GM21576 (cell line): ENCODE measurements around the gene VCL.
"Not testable (repeated sequence)": the region's sequence is repeated elsewhere in the genome, so short reads cannot be mapped to it uniquely, and the experiment has no call there.

Source experiments
- ATAC-seq: cut with Tn5 transposase; IDR thresholded peaks from one replicate; pipeline ENCODE4 v1.9.1; 2021; ENCODE audit warnings: mild to moderate bottlenecking, moderate library complexity; ENCODE audit not compliant: unreplicated experiment

VCL gene

DNA sequence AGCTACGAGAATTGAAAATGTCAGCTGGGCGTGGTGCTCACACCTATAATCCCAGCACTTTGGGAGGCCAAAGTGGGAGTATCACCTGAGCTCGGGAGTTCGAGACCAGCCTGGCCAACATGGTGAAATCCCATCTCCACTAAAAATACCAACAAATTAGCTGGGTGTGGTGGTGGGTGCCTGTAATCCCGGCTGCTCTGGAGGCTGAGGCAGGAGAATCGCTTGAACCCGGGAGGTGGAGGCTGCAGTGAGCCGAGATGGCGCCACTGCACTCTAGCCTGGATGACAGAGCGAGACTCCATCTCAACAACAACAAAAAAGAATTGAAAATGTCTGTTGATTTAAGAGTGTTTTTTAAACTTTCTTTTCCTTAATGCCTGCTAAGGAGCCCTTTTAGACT, 149.1 kb downstream of the VCL start:
- ATAC-seq, result not testable (repeated sequence)

DNA sequence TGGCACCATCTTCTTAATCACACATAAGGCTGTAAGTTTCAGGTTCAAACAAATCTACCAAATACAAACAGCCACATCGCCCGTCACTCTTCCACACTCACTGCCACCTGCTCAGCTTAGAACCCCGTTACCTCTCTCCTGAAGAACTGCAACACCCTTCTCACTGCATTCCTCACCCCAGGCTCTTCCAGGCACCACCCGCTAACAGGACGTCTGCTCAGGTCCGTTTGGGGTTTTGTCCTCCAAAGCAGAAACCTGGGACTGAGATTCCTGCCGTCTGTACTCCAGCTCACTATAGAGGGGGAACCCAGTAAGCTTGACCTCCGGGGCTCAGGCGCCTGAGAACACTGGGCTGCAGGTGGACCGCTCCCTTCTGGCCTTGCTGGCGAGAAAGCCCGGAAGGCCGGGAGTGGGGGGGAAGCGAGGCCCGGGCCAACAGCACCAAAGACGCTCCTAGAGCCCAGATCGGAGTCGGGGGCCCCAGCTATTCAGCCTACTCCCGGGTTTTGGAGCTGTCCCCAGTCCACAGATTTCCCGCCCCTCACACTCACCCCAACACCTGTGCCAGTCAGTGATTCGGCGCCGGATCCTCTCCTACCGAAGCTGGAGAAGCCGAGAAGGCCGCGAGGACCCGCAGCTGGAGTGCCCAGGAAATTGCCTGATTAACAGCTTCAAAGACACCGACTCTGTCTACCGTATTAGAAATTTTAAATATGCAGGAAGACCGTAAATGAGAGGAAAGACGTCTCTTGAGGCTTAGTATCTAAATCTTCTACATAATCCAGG, 152.5 kb downstream of the VCL start, which contains the start of gene AP3M1:
TSS of gene AP3M1 (minus strand) at position 625 of the 786 bp plus-strand sequence. CDS start 12,449 bp downstream, outside the sequence.
- peak; percentile 43 for ATAC-seq

DNA sequence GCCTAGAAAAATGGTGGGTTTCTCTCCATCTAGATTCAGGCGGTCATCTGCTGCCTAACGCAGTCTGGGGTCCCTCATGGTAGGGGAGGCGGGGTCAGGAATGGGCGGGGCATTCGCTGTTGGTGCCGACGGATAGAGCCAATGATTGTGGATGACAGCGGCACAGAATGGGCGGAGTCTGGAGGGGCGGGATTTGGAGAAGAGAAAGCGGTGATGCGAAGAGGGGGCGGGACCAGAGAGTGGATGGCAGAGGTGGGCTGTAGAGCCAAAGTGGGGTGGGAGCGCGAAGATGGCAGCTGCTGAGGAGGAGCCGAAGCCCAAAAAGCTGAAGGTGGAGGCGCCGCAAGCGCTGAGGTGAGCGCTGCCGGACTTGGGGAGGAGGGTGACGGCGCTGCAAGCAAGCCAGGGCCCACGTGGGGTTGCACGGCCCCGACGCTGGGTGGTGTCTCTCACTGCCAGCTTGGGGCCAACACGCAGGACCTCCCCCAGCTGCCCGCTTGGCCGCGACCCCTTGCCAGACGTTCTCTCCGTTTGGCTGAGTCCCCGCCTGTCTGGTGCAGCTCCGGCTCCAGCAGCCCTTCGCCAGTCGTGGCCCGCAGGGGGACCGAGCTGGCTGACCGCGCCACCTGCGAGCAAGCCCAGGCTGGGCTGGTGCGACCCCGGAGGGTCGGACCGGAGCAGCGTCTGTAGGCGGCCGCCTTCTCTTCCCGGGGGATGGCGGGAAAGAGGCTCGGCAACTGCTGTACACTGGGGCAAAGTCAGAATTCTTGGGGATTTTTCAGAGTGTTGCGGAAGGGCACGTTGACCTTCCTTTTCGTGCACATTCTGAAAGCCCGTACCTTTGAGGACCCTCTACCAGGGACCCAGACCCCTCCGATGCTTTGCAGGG, 153.3 kb downstream of the VCL start, which contains the start of gene ADK:
TSS of gene ADK (plus strand) at position 232 of the 889 bp plus-strand sequence. CDS start at position 290, 58 bp downstream.
- peak; percentile 77 for ATAC-seq

DNA sequence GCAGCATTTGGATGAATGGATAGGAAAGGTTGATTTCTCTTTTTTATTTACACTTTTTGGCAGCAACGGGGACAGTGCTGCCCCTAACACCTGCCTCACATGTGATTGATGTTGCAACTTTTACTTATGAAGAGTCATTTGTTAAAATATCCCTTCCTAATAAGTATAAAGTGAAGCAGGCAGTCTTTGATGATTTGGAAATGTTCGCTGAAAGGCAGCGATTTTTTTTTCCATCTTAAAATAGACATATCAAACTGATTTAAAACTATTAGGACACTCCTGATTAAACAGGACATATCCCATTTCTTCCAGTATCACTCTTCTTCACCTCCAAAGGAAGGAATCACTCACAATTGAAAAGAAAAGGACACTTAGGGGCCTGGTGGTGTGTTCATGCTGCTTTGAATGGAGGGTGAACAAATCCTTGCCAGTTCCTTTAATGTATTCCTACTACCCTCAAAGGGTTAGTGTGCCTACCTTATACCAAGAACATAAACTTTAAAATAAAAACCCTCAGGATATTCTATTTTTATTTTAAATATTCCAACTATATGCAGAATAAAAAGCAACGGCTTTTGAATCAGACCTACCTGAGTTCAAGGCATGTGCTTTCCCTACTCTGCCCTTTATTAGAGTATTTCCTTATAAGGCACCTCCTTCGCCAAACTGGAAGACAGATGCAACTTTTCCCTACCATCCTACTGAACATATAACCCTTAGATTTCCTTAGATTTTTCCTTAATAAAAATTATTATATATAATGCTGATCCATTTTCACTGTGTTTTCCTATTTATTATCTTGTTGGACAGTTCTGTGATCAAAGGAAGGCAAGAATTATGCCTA, 154.2 kb downstream of the VCL start:
- no peak for ATAC-seq

DNA sequence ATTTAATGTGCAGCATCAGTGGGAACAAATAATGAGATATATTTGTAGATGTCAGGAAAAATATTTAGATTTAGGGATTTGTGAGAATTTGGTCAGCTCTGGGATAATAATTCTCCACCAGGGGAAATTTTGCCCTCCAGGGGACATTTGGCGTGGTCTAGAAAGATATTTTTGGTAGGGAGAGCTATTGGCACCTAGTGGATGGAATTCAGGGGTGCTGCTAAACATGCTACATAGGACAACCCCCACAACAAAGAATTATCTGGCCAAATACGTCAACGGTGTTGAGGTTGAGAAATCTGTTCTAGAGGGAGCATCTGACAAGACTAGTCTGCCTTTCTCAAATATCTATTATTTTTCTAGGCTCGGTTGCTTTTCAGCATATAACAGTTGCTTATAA, 155.2 kb downstream of the VCL start:
- ATAC-seq, result no peak

DNA sequence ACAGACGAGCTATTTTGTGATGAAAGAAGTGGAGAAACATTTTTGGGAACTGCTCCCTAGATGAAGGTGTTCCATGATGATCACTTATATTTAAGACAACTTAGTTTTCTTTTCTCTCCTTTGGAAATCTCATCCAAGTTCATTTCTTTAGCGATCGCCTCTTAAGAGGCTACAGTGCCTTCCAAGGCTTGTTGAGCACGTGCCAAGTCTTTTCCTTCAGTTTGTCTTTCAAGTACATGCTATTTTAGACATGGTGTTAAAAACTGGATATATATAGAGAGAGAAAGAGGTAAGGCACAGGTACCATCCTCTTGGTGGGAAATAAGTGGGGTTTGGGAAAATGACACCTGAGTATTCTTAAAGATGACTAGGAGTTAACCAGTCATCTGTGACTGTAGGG, 155.8 kb downstream of the VCL start:
- ATAC-seq, result no peak

DNA sequence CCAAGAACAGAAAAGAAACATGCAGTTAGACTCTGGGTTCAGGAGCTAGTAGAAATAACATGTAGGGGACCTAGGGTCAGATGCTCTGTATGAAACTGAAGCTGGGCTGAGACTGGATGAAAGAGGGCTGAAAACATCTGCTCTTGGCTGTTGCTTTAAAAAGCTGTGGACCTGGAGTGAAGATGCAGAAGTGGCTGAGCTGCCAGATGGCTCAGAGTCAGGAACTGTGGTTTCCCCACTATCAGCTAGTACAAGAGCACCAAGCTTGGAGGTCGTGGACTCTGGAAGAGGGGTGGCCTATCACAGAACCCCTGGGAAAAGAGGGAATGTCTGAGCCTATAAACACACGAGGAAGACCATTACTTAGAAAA, 159.0 kb downstream of the VCL start:
- peak; percentile 56 for ATAC-seq

DNA sequence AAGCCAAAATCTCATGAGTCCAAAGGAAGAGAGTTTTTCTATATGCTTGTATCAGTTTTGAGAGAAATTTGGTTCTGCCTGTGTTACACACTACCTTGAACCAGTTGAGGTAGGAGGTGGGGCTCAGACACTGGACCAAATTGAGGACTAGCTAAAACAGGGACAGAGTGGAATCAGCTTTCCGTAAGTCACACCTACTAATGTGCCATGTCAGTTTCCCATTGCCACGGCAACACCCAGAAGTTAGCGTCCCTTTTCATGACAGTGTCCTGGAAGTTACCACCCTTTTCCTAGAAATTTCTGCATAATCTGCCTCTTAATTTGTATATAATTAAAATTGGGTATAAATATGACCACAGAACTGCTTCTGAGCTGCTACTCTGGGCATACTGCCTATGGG, 162.1 kb downstream of the VCL start:
- ATAC-seq, result no peak

DNA sequence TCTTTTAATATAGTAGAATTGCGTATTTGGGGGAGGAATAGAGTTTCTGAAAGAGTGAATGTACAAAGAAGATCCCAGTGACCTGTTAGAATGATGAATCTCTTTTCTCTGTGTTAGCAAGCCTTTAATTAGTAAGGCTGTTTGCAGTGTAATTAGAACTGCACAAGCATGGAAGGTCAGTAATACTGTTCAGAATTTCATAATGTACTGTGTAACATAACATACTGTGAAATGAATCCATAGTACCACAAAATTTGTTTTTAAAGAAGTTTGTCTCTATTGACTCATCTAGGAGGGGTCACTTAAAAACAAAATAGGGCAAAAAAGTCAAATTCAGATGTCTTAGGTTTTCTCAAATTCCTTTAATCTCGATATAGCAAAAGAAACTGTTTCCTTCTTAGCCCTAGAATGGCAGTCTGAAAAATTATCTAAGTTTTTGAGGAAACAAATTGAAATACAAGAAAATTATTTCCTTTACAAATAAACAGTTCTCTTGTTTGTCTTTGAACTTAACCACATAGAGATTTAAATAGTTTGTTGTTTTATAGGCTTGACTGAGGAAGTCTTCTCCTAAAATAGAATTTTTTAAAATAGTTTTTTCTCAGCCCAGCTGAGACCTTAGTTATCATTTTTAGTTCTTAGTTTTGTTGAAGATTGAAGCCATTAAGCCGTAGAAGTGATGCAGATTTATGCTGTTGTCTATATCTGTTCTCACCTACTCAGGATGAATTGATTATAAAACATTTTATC, 165.6 kb downstream of the VCL start:
- ATAC-seq, result no peak

DNA sequence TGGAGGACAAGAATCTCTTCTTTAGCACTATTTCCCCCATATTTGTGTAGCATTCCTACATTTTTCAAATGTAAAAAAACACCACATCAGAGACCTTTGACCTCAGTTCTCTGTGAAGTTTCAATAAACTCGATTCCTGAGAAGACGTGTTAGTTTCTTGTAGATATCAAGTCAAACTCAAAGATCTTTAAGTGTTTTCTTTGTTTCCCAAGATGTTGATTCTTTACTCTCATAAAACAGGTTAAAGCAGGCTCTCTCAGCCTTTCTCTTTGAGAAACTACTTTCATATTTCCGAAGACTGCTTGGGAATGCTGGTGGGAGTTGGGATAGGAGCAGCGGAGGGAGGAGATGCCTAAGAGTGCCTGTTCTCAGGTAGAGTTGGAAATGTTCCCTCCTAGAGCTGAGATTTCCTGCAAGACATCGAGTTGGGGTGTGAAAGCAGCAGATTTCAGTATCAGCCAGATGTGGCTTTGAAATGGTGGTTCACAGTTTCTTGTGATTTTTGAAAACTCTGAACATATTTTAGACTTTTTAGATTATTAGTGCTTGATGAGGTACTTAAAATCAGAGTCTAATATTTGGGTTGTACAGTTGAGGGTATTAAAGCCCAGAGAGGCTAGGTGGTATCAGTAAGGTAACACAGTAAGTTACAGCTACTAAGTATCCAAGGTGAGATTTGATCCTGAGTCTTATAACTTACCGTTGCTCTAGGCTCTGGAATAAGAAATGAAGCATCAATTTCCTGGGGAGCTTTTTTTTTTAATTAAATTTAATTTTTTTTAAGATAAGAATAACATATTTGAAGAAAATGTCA, 167.0 kb downstream of the VCL start:
- no peak for ATAC-seq

DNA sequence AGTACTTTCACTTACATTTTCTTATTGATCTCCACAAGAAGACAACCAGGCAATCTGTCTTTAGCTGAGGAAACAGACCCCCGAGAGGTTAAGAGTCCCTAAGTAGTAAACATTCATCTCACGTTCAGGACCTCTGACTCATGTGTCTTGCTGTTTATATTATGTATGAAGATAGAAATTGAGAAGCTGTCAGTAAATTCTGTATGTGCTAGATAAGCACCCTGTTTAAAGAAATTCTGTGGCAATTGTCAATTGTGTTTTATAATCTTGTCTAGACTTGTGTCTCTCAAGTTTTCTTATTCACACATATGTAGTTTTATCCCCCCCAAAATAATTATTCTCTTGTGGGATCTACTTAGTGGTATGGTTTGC, 167.6 kb downstream of the VCL start:
- no peak for ATAC-seq

DNA sequence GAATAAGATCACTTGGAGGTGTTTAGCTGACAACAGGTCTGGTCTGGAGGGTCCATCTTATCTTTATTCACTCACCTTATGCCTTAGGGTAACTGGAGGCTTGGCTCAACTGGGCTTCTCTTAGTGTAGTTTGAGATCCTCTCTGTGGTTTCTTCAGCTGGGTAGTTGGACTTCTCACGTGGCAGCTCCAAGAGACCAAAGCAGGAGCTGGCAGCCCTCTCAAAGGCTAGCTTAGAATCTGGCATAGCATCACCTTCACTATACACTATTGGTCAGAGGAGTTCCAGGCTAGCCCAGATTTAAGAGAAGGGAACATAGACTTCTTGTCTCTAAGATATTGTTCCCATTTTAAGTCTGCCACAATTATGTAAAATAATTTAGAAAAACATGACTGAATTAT, 169.5 kb downstream of the VCL start:
- ATAC-seq, result no peak
